Endothelial cell of umbilical vein (primary cell): Measurements from ENCODE around the gene WDR7.
A peak's percentile ranks its signal among the peaks of the same experiment; 100 is the strongest.

Experiments
- EZH2 ChIP-seq: IDR thresholded peaks from 2 replicates; pipeline ENCODE4 v1.6.1; 2012; ENCODE audit warnings: borderline replicate concordance, low read depth, mild to moderate bottlenecking, moderate library complexity, low read length, inconsistent platforms; ENCODE audit not compliant: severe bottlenecking
- FOS ChIP-seq: IDR thresholded peaks from 2 replicates; pipeline ENCODE4 v1.6.1; 2011; ENCODE audit warnings: mild to moderate bottlenecking, low read length, moderate library complexity, borderline replicate concordance; ENCODE audit not compliant: insufficient read depth
- GATA2 ChIP-seq: IDR thresholded peaks from 2 replicates; pipeline ENCODE4 v1.7.0; 2011; ENCODE audit warnings: low read depth, mild to moderate bottlenecking, moderate library complexity, mixed read lengths, low read length; ENCODE audit not compliant: insufficient read length, insufficient read depth
- JUN ChIP-seq: IDR thresholded peaks from 2 replicates; pipeline ENCODE4 v1.6.1; 2011; ENCODE audit warnings: borderline replicate concordance, low read depth; ENCODE audit not compliant: insufficient read length, insufficient read depth
- MAX ChIP-seq: IDR thresholded peaks from 2 replicates; pipeline ENCODE4 v1.6.1; 2011; ENCODE audit not compliant: insufficient read depth, insufficient read length
- MYC ChIP-seq: IDR thresholded peaks from one replicate; pipeline ENCODE4 v1.6.1; 2011; ENCODE audit warnings: mild to moderate bottlenecking, low read depth, low read length
- POLR2A ChIP-seq: IDR thresholded peaks from 2 replicates; pipeline ENCODE4 v1.6.1; 2012; ENCODE audit warnings: low read depth, mild to moderate bottlenecking, control low read depth, low read length
- POLR2AphosphoS5 ChIP-seq: IDR thresholded peaks from 2 replicates; pipeline ENCODE4 v1.6.1; 2012; ENCODE audit warnings: low read depth, mild to moderate bottlenecking, control low read depth, low read length, moderate library complexity; ENCODE audit not compliant: insufficient read depth
- TF ChIP-seq, protein P1 (sequence below), 2 donors: IDR thresholded peaks; 1 replicate in 1 of 2; 2 replicates in 1 of 2; pipeline ENCODE4 v1.5.1; 2011; ENCODE audit warnings: low read length in 2 of 2, mild to moderate bottlenecking in 2 of 2, moderate library complexity in 2 of 2, control low read depth in 1 of 2, inconsistent platforms in 1 of 2, low read depth in 1 of 2; ENCODE audit not compliant: insufficient read depth in 1 of 2; ENCODE audit errors: extremely low read depth in 1 of 2

DNA sequence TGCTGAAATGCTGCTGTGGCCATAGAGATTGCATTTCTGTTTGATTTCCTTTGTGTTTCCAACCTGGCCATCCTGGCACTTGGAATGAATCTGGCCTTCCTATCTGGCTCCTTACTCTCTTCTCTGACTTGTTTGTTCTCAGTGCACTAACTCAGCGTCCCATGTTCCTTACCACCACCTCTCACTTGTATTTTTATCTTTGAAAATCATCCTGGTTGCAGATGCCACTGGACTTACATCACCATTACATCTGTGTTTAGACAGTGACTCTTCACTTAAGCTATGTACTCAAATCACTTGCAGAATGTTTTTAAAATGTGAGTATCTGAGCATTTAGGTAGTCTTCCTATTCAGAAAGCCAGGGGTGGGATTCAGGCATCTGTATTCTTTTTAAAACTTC is 239.5 kb downstream of the WDR7 start:
- TF ChIP-seq MAX (no peak), JUN (peak; percentile 78), EZH2 (no peak), POLR2A (no peak), POLR2AphosphoS5 (peak; percentile 56), MYC (no peak), GATA2 (peak; percentile 92), FOS (peak; percentile 72)
- TF ChIP-seq, protein P1, sequence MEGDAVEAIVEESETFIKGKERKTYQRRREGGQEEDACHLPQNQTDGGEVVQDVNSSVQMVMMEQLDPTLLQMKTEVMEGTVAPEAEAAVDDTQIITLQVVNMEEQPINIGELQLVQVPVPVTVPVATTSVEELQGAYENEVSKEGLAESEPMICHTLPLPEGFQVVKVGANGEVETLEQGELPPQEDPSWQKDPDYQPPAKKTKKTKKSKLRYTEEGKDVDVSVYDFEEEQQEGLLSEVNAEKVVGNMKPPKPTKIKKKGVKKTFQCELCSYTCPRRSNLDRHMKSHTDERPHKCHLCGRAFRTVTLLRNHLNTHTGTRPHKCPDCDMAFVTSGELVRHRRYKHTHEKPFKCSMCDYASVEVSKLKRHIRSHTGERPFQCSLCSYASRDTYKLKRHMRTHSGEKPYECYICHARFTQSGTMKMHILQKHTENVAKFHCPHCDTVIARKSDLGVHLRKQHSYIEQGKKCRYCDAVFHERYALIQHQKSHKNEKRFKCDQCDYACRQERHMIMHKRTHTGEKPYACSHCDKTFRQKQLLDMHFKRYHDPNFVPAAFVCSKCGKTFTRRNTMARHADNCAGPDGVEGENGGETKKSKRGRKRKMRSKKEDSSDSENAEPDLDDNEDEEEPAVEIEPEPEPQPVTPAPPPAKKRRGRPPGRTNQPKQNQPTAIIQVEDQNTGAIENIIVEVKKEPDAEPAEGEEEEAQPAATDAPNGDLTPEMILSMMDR (IDR thresholded peaks at IDR 0.05; ENCODE audit: extremely low read depth in 1 of 2, insufficient read depth in 1 of 2, low read depth in 1 of 2, low read length in 2 of 2): no peak
